Epithelial cell of esophagus (primary cell): ENCODE measurements around the gene HOXB6.

Source experiments
- DNase-seq: peaks from one replicate; pipeline ENCODE4 v3.0.0; 2010; ENCODE audit warnings: low read depth
- H3K4me3 ChIP-seq: 2 replicates; pipeline ENCODE4 v1.5.1; 2011; ENCODE audit warnings: mild to moderate bottlenecking, low read length, control low read depth
- CTCF ChIP-seq: IDR thresholded peaks from 2 replicates; pipeline ENCODE4 v1.5.1; 2011; ENCODE audit warnings: low read depth, mild to moderate bottlenecking, low read length, control low read depth, inconsistent platforms; ENCODE audit not compliant: insufficient read depth; ENCODE audit errors: missing control alignments

The HOXB6 gene

GRCh38 chr17:48633266-48633677, 28.5 kb upstream of the HOXB6 start:
- no peak overlapping the region for H3K4me3 ChIP-seq
- TF ChIP-seq CTCF: no peak
- DNase-seq: no peak

GRCh38 chr17:48632579-48633265, 27.9 kb upstream of the HOXB6 start:
- TF ChIP-seq CTCF: no peak
- no peak overlapping the region for H3K4me3 ChIP-seq
- no peak for DNase-seq

GRCh38 chr17:48631693-48632578, 27.1 kb upstream of the HOXB6 start:
- H3K4me3 ChIP-seq: no peak overlapping the region
- TF ChIP-seq CTCF: no peak
- no peak for DNase-seq

- H3K4me3 ChIP-seq: no peak overlapping the region
- no peak for TF ChIP-seq CTCF
- no peak for DNase-seq
These were observed 26.3 kb upstream of the HOXB6 start for GRCh38 chr17:48630925-48631692.

- no peak overlapping the region for H3K4me3 ChIP-seq
- DNase-seq: no peak
- no peak for TF ChIP-seq CTCF
These were observed 25.5 kb upstream of the HOXB6 start for GRCh38 chr17:48630009-48630924.

- no peak overlapping the region for H3K4me3 ChIP-seq
- DNase-seq: no peak
- TF ChIP-seq CTCF: no peak
These were observed 24.6 kb upstream of the HOXB6 start for GRCh38 chr17:48629411-48629759.
